WI38 (cell line): Measurements from ENCODE around the gene TRAFD1.
"Not testable (repeated sequence)": the region's sequence is repeated elsewhere in the genome, so short reads cannot be mapped to it uniquely, and the experiment has no call there.

ENCODE experiments used
- H3K4me3 ChIP-seq: 2 replicates; pipeline ENCODE4 v1.5.1; 2011; ENCODE audit warnings: low read depth, mild to moderate bottlenecking, control low read depth, low read length
- TF ChIP-seq, protein P1 (sequence below): IDR thresholded peaks from 2 replicates; pipeline ENCODE4 v1.5.1; 2012; ENCODE audit warnings: low read depth, mild to moderate bottlenecking, control low read depth, low read length

TRAFD1 gene

GRCh38 chr12:112102127-112102526 is 23.2 kb upstream of the TRAFD1 start:
- H3K4me3 ChIP-seq, result no peak overlapping the region
- TF ChIP-seq, protein P1, sequence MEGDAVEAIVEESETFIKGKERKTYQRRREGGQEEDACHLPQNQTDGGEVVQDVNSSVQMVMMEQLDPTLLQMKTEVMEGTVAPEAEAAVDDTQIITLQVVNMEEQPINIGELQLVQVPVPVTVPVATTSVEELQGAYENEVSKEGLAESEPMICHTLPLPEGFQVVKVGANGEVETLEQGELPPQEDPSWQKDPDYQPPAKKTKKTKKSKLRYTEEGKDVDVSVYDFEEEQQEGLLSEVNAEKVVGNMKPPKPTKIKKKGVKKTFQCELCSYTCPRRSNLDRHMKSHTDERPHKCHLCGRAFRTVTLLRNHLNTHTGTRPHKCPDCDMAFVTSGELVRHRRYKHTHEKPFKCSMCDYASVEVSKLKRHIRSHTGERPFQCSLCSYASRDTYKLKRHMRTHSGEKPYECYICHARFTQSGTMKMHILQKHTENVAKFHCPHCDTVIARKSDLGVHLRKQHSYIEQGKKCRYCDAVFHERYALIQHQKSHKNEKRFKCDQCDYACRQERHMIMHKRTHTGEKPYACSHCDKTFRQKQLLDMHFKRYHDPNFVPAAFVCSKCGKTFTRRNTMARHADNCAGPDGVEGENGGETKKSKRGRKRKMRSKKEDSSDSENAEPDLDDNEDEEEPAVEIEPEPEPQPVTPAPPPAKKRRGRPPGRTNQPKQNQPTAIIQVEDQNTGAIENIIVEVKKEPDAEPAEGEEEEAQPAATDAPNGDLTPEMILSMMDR, result no peak

- not testable (repeated sequence) for H3K4me3 ChIP-seq
Observed at GRCh38 chr12:112102746-112103145, 22.6 kb upstream of the TRAFD1 start.

- H3K4me3 ChIP-seq, result no peak overlapping the region
- TF ChIP-seq, protein P1, result no peak
Observed at GRCh38 chr12:112103758-112104503, 21.4 kb upstream of the TRAFD1 start.

- H3K4me3 ChIP-seq, result no peak overlapping the region
- TF ChIP-seq, protein P1, result no peak
Observed at GRCh38 chr12:112105891-112106290, 19.5 kb upstream of the TRAFD1 start.

- H3K4me3 ChIP-seq, result peak overlapping the region; percentile 75
- TF ChIP-seq, protein P1, result no peak
Observed at GRCh38 chr12:112107306-112108201, 17.8 kb upstream of the TRAFD1 start.

GRCh38 chr12:112108202-112109079 is 16.9 kb upstream of the TRAFD1 start, which contains the start of gene NAA25:
Gene NAA25 (minus strand): TSS chr12:112108783. CDS start chr12:112108773, 10 bp downstream.
- TF ChIP-seq, protein P1, result no peak
- H3K4me3 ChIP-seq, result peak within 1 kb of the TSS; percentile 75

DNA sequence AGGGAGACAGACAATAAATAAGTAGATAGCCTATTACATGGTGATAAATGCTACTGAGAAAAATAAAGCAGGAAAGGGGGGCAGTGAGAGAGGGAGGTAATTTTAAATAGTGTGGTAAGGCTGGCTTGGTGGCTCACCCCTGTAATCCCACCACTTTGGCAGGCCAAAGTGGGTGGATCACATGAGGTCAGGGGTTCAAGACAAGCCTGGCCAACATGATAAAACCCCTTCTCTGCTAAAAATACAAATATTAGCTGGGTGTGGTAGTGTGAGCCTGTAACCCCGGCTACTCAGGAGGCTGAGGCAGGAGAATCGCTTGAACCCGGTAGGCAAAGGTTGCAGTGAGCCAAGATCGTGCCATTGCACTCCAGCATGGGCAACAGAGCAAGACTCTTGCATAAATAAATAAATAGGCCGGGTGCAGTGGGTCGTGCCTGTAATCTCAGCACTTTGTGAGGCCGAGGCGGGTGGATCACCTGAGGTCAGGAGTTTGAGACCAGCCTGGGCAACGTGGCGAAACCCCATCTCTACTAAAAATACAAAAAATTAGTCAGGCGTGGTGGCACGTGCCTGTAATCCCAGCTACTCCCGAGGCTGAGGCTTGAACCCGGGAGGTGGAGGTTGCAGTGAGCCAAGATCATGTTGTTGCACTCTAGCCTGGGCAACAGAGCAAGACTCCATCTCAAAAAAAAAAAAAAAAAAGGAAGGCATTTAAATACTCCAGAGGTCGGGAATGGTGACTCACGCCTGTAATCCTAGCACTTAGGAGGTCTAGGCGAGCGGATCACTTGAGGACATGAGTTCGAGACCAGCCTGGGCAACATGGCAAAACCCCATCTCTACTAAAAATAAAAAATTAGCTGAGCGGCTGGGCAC is 14.3 kb upstream of the TRAFD1 start:
- H3K4me3 ChIP-seq, result not testable (repeated sequence)
